ENCODE results near the gene EML1.

EML1 gene

GRCh38 chr14:99872786-99873440 lies 79.7 kb downstream of the EML1 start:
- DNase-seq (ENCODE audit: low read depth): no peak

GRCh38 chr14:99873653-99874052 lies 80.4 kb downstream of the EML1 start:
- DNase-seq (ENCODE audit: low read depth): no peak

GRCh38 chr14:99874306-99874705 lies 81.1 kb downstream of the EML1 start:
- no peak for DNase-seq (ENCODE audit: low read depth)

GRCh38 chr14:99875421-99875820 lies 82.2 kb downstream of the EML1 start:
- no peak for DNase-seq (ENCODE audit: low read depth)

GRCh38 chr14:99875836-99876235 lies 82.6 kb downstream of the EML1 start:
- no peak for DNase-seq (ENCODE audit: low read depth)

- DNase-seq (ENCODE audit: low read depth): no peak
These were observed 83.2 kb downstream of the EML1 start for GRCh38 chr14:99876406-99876805.

- no peak for DNase-seq (ENCODE audit: low read depth)
These were observed 85.3 kb downstream of the EML1 start for GRCh38 chr14:99878563-99878962.

GRCh38 chr14:99879401-99880295 lies 86.4 kb downstream of the EML1 start:
- DNase-seq (ENCODE audit: low read depth): no peak

- no peak for DNase-seq (ENCODE audit: low read depth)
These were observed 87.6 kb downstream of the EML1 start for GRCh38 chr14:99880651-99881420.

- DNase-seq (ENCODE audit: low read depth): no peak
These were observed 90.8 kb downstream of the EML1 start for GRCh38 chr14:99883866-99884650.

- no peak for DNase-seq (ENCODE audit: low read depth)
These were observed 91.8 kb downstream of the EML1 start for GRCh38 chr14:99884834-99885648.

GRCh38 chr14:99885649-99885958 lies 92.4 kb downstream of the EML1 start:
- no peak for DNase-seq (ENCODE audit: low read depth)

GRCh38 chr14:99887407-99887806 lies 94.2 kb downstream of the EML1 start:
- no peak for DNase-seq (ENCODE audit: low read depth)

- DNase-seq (ENCODE audit: low read depth): no peak
These were observed 94.9 kb downstream of the EML1 start for GRCh38 chr14:99888149-99888548.

GRCh38 chr14:99889268-99889667 lies 96.1 kb downstream of the EML1 start:
- DNase-seq (ENCODE audit: low read depth): no peak

- no peak for DNase-seq (ENCODE audit: low read depth)
These were observed 98.1 kb downstream of the EML1 start for GRCh38 chr14:99891266-99891665.

- no peak for DNase-seq (ENCODE audit: low read depth)
These were observed 98.7 kb downstream of the EML1 start for GRCh38 chr14:99891900-99892299.

- DNase-seq (ENCODE audit: low read depth): no peak
These were observed 99.2 kb downstream of the EML1 start for GRCh38 chr14:99892406-99892805.

- DNase-seq (ENCODE audit: low read depth): no peak
These were observed 103.1 kb downstream of the EML1 start for GRCh38 chr14:99896361-99896760.

- DNase-seq (ENCODE audit: low read depth): no peak
These were observed 106.5 kb downstream of the EML1 start for GRCh38 chr14:99899578-99900178.

- DNase-seq (ENCODE audit: low read depth): no peak
These were observed 109.7 kb downstream of the EML1 start for GRCh38 chr14:99902925-99903324.

Measured in T follicular helper cell (primary cell).